Activated CD4-positive, alpha-beta T cell treated with anti-CD3 and anti-CD28 coated beads, Interleukin-2, Interleukin-6, amounts not matched to agents 100 ng/mL and 50 ng/mL, durations not matched to agents 16 hours and 8 hours (primary cell): ENCODE results near the gene PAX2.
"Not testable (repeated sequence)": the region's sequence is repeated elsewhere in the genome, so short reads cannot be mapped to it uniquely, and the experiment has no call there.

Experiments
- DNase-seq: peaks from one replicate; pipeline ENCODE4 v3.0.0-alpha.2; 2020

PAX2 gene

DNA sequence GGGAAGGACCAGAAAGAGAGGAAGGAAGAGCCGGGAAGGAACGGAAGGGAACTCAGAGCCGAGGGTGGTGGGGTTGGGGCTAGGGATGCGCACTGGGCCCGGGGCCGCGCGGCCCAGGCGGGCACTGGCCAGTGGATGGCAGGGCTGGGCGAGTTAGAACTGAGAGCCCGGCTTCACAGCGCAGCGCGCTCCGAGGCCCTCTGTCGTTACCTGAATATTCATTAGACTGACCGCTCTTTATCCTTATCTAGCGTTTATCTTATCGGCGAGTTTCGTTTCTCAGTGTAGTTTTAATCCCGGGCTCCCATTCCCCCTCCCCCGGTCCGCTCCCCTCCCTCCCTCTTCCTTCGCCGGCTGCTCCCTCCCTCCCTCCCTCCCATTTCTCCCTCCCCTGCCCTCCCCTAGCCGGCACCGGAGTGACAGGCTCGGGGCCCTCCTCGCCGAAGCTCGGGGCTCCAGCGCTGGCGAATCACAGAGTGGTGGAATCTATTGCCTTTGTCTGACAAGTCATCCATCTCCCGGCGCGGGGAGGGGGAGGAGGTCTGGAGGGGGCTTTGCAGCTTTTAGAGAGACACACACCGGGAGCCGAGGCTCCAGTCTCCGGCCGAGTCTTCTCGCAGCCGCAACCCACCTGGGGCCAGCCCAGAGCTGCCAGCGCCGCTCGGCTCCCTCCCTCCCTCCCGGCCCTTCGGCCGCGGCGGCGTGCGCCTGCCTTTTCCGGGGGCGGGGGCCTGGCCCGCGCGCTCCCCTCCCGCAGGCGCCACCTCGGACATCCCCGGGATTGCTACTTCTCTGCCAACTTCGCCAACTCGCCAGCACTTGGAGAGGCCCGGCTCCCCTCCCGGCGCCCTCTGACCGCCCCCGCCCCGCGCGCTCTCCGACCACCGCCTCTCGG is at the start of gene PAX2:
Gene PAX2 (plus strand): TSS at position 596 of the 895 bp plus-strand sequence. CDS start 679 bp downstream, outside the sequence.
- DNase-seq: peak; percentile 17

DNA sequence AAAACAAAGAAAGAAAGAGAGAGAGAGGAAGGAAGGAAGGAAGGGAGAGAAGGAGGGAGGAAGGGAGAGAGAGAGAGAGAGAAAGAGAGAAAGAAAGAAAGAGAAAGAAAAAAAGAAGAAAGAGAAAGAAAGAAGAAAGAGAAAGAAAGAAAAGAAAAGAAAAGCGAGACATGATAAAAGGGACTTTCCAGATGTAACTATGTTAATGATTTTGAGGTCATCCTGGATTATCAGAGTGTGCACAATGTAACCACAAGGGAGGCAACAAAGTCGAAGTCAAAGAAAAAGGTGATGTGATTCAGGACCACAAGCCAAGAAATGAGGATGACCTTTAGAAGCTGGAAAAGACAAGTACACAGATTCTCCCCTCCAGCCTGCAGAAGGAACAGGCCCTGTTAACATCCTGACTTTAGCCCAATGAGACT is 48.9 kb upstream of the PAX2 start:
- peak; percentile 44 for DNase-seq

DNA sequence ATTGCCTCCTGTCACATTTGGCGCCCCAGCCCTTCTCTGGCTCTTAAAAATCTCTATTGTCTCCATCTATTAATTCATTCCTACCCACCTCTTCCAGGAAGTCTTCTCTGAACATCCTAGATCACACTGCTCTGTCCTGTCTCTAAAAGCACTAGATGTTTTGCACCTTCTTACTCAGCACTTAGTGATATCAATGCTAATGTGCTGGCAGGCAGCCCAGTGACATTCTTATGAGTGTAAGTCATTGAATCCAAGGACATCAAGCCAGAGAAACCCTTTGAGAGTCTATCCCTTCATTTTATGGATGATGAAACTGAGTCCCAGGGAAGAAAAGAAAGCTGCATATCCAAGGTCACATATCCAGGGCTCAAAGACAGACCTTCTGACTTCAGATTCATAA is 48.3 kb upstream of the PAX2 start:
- peak; percentile 19 for DNase-seq

DNA sequence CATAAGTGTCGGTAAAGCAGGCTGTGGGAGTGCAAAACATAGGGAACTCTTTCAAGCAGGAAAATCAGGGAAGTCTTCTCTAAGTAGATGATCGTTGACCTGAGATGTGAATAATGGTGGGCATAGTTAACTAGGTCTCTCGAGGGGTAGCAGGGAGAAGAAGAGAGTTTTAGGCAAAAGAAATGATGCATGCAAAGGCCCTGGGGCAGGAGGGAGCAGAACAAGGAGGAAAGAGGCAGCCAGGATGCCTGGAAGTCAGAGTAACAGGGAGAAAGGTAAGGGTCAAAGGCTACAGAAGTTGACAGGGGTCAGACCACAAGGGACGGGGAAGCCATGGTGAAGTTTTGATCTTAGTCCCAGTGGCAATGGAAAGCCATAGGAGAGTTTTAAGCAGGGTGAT is 47.8 kb upstream of the PAX2 start:
- no peak for DNase-seq

DNA sequence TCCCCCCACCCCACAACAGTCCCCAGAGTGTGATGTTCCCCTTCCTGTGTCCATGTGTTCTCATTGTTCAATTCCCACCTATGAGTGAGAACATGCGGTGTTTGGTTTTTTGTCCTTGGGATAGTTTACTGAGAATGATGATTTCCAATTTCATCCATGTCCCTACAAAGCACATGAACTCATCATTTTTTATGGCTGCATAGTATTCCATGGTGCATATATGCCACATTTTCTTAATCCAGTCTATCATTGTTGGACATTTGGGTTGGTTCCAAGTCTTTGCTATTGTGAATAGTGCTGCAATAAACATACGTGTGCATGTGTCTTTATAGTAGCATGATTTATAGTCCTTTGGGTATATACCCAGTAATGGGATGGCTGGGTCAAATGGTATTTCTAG is 43.7 kb upstream of the PAX2 start:
- DNase-seq: not testable (repeated sequence)

DNA sequence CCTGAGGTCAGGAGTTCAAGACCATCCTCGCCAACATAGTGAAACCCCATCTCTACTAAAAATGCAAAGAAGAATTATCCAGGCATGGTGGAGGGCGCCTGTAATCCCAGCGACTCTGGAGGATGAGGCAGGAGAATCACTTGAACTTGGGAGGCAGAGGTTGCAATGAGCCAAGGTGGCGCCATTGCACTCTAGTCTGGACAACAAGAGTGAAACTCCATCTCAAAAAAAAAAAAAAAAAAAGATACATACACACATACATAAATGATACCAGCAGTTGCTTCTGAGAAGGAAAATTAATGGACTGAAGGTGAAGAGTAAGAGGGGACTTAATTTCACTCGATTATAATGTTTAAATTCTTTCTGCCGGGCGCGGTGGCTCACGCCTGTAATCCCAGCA is 40.2 kb upstream of the PAX2 start:
- no peak for DNase-seq

DNA sequence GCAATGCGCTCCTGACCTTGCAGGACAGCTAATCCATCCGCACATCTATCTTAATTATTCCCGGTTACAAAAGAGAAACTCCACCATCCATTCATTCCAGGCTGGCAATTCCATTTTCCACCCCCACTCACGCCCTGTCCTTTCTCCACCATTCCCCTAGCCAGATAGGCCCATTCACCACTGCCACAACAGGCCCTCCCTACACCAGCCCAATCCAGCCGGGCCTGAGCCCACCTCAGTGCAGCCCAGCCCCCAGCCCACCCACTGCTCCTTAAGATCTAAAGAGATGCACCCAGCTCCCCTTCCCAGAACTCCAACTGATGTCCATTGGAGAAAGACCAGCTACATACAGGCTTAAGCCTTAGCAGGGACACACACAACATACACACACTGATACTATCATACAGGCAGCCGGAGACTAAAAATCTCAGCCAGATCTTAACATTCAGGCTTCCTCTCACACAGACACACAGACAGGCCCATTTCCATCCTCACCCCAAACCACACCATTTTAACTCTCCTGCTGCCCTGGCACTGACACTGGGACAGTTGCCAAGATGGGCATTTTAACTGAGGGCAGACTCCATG is 38.0 kb upstream of the PAX2 start:
- DNase-seq: no peak

DNA sequence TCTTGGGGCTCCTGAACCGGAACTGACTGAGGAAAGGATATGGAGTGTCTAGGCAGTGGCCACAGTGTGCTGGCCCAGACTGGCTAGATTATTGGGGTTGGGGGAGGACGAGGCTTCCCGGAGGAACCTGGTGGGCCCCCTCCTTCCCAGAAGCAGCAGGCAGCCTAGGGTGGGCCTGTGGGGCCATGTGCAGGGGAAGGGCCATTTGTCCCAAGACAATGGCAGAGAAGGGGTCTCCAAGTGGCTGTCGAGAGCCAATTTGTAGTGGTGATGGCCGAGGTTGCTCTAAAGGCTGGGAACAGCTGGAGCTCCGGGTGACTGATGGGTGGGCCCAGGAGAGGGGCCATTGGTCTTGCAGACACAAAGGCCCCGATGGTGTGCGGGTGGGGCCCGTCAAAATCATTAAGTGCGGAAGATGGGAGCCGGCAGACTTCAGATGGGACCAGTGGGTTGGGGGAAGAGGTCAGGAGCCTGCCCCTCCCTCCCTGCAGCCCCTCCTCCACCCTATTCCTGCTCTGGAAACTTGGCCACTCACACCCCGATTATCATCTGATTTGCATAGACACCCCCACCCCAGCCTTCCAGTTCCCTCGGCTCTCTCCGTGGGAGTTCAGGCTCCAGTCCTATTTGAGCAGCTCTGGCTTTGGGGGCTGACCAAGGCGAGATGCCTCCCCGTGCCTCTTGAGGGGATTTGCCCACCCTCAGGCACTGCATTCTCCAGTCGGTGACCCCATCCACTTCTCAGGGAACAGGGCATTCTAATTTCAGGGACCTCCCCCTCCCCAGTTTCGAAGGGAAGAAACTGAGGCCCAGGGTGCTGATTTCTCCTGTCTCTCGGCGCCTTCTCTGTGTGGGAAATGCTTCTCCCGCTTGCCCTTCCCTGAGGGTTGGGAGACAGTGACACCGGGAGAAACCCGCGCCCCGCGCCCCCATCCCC is 36.0 kb upstream of the PAX2 start:
- DNase-seq: no peak

DNA sequence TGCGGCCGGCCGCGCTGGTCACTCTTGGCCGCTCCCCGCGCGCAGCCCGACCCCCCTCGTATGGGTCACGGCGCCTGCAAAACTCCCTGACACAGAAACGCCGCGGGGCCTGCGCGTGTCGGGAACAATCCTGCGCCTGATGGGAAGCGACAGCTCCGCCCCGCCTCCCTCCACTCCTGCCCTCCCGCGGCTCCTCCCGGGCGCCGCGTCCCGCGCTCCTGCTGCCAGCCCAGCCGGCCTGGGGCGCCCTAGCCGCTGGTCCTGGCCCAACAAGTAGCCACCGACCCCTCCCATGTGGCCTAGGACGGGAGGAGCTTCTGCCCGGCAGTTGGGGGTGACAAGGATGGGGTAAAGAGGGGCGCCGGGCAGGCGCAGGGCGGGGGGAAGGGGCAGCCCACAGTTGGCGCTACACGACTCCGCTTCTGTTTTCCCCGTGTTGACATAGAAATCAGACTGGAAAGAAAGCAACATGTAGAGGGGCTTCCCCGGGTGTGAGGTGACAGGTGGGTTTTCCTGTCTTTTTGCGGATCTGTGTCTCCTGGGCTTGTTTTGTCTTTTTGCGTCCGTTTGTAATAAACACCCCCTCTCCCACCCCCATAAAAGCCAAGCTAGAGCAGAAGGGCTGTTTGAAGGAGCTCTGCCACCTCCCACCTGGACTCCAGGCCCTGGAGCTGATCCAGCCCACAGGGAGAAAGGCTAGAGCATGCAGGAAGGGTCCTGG is 35.1 kb upstream of the PAX2 start:
- no peak for DNase-seq

DNA sequence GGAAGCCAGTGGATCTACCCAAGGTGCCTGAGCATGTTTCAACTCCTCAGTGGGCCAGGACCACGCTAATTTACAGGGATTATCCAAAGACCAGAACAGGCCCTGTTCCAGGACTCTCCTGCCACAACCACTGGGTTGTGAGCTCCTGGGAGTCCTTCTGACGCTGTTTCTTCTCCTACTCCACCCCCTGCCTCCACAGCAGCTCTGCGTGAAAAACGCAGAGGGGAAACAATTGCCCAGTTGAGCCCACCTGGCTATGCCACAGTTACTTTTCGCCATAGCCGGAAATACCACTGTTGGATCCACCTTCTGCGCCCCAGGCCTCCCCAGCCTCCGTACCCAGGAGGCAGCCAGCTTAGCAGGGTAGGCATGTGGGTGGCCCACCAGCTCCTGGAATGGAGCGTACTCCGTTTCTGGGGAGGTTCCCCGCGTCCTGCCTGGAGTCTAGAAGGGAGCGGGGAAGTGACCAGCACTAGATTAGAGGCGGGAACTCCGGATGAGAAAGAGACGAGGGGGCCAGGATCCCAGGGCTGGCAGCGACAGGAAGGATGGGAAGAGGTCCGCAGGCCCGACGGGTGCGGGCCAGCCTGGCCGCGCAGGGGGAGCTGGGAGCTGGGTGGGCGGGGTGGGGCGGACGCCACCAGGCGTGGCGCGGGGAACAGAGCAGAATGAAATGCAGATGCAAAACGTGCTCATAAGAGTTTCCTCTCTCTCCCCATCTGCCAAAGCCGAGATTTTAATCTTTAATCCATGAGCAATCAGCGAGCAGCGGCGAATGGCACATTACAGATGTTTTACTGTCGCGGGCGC is 32.1 kb upstream of the PAX2 start:
- no peak for DNase-seq

DNA sequence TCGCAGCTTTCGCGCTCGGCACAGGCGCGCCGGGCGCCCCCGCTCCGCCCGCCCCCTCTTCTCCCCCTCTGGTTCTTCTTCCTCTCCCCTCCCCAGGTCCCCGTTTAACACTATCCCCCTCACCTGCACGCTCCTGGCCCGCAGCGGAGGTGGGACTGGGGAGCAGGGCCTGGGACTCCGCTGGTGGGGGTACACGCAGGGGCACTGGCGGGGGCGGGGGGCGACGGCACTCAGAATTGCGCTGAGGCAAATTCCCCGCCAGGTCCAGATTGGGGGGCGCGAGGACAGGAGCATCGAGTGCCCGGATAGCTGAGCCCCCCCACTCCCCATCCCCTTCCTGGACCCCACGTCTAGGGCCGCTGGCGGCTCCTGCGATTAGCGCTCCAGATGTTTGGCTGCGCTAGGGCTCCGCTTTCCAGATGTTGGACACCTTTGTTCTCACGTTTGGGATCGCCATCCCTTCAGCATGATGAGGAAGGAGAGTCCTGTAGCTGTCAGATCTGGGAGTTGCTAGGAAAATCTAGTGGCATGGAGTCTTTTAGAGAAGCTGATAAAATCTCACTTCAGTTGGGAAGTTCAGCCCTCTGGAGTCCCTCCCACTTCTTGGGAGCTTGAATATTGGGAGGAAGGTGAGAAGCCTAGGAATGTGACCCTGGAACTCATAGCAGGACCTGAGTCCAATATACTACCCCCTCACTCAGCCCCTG is 31.4 kb upstream of the PAX2 start:
- DNase-seq: no peak

DNA sequence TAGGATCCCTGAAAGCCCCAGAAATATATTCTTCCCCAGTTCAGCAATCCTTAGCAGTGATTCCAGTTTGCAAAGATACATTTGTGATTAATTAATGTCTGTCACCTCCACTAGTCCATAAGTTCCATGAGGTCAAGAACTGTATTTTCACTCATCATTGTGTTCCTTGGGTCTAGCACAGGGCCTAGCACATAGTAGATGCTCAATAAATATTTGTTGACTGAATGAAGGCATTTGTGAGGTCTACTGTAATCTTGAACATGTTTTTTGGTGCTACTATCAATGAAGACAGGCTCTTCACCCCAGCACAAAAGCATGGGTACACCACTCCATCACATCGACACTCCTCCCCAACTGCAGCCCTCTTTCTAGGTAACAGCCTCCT is 30.8 kb upstream of the PAX2 start:
- DNase-seq: no peak

DNA sequence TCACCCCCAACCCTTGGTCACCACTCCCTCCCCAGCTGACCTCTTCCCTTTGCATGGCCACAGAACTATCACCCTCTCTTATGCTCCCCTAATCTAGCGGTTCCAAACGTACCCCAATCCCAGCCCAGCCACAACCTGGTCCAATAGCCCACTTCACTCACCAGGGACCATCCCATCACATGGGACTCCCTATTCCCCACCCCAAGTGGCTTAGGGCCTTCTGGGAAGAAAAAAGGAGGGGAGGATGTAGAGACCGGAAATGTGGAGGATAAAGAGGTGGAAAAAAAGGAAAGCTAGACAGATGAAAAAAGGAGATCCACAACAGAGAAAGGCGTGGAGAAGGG is 30.3 kb upstream of the PAX2 start:
- no peak for DNase-seq

DNA sequence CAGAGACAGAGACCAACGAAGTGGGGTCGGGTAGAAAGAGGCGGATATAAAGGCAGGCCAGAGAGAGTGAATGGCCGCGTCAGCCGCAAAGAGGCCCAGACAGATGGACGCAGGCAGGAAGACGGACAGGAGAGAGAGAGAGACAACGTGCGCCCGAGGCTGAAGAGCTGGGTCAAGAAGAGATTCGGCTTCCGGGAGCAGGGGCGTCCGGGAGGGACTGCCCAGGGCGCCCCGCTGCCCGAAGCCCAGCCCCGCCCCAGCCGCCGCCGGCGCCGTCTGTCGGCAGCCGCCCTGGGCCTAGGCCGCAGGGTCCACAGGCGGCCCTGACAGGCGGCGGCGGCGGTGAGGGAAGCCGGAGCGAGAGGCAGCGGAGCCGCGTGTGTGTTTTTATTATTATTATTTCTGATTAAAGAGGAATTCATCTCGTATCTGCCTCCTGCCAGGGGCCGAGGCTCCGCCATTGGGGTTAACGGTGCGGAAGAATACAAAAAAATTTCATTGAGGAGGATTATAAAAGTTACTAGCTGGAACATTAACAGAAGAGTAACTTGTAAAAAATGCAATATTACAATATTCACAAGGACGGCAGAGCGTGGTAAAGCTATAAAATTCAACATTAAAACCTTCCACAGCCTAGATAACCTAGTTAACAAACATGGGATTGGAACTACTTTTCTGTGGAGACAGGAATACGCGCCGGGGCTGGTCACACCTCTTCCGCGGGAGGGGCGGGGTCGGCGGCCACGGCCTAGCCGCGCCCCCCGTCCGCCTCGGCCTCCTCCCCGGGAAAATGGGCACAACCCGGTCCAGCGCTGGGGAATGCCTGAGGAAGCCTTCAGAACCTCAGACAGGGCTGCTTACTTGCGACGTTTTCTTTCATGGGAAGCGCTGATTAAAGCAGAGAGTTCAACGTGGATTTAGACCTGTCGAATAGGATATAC is 29.7 kb upstream of the PAX2 start:
- DNase-seq: no peak

DNA sequence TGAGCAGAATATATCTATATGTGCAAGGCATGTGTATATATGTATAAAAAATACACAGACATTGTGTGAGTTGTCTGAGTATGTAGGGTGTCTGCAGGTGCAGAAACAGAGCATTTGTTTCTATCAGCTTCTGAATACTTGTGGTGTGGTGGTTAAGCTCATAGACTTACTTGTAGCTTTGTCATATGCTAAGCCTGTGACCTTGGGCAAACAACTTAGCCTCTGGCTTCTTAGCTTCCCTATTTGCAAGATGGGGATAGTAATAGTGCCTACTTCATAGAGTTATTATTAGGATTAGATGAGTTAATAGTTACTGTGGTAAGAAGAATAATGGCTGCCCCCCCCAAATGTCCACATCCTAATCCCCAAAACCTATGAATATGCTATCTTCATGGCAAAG is 28.2 kb upstream of the PAX2 start:
- DNase-seq: no peak

DNA sequence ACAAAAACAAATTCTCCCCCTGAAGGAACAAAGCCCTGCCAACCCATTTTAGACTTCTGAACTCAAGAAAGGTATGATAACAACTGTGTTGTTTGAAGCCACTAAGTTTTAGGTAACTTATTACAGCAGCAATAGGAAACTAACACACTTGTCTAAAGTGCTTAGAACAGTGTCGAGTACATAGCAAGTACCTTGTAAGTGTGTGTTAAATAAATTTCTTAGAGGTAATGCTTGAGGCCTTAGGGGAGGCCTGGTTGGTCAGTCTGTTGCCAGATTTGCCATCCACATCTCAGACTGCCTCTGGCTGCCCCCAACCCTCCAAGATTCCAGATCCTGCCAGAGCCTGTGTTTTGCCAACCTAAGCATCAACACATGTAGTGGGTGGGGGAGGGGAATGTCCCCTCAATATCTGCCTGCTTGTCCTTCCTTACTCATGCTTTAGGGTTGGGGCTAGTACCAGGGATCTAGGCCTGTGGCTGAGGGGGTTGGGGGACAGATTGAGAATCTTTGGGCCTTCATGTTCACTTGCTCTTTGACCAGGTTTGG is 27.1 kb upstream of the PAX2 start:
- no peak for DNase-seq

DNA sequence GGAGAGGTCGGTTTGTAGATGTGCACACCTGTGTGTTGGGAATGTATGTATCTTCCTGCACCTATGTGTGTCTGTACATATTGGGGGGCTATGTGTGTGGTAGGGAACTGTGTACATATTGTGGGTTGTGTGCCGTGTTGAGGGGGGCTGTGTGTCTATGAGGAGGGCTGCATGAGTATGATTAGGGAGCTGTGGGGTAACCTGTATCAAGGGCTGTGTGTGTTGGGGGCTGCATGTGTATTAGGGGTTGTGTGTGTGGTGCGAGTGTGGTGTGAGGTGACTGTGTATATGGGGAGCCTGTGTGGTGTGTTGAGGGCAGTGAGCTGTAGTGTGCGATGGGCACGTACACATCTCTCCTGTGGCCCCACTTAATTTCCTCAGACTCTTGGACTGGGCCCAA is 22.2 kb upstream of the PAX2 start:
- no peak for DNase-seq

DNA sequence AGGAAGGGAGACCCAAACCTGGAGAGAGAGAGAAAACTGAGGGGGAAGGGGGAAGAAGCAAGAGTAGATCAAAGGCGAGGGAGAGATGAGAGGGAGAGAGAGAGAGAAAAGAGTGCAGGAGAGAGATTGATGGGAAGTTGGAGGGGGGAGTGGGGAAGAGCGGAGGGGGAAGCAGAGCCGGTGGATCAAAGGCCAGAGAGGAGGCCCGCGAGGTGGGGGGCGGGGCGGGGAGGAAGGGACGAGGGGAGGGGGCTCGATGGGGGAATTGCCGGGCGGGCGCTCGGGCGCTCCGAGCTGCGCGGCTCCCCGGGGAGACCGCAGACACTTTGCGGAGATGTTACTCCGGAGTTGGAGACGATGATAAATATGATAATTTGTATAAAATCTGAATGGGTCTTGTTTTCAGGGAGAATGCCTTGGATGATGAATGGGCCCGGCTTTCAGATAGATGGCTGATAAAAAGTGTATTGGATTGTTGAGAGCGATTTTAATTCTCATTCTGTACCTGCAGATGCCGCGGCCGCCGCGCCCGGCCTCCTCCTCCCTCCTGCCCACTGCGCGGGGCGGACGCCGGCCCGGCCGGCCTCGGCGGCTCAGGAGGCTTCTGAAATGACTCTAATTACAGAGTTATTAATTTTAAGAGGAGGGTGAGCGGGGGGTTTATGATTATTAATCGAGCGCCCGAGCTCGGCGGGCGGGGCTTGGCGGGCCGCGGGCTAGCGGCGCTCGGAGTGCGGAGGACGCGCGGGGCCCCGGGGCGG is 21.4 kb upstream of the PAX2 start:
- DNase-seq: no peak

DNA sequence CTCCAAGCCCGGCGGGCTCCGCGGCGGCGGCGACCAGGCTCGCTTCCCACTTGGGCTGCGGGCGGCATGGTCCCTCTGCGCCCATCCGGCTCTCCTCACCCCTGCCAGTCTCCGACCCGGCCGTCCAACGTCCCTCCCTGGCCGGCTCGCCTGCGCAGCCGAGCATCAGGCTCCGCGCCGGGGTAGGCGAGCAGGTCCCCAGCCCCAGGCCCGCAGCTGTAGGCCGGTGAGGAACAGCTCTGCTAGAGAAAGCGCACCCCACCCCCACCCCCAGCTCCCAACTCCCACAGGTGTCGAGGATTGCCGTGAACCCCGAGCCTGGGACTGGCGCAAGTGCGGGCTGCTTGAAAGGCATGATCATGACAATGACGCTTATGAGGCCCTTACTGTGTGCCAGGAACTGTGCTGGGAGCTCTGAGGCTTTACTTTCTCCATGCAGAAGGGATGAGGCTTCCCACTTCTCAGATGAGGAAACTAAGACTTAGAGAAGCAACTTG is 20.8 kb upstream of the PAX2 start:
- DNase-seq: no peak
